DOHH2 (cell line): ENCODE data around the gene DRG2.

Experiments used
- H3F3A ChIP-seq: fragments of 200-600 bp; sonication (generic), shearing (Covaris generic); 2 replicates; pipeline ENCODE4 v1.6.0; 2016; ENCODE audit warnings: antibody characterized with exemption, mild to moderate bottlenecking; ENCODE audit not compliant: control insufficient read depth, insufficient read depth
- H3K27ac ChIP-seq: fragments of 200-600 bp; sonication (generic); 2 replicates; pipeline ENCODE4 v1.5.1; 2014; ENCODE audit warnings: low read depth, mild to moderate bottlenecking, low read length, moderate library complexity
- H3K27me3 ChIP-seq: fragments of 200-600 bp; sonication (generic); 2 replicates; pipeline ENCODE4 v1.6.1; 2014; ENCODE audit warnings: mild to moderate bottlenecking, low read length, mixed read lengths; ENCODE audit not compliant: control insufficient read depth
- H3K36me3 ChIP-seq: fragments of 200-600 bp; sonication (generic); 2 replicates; pipeline ENCODE4 v1.6.1; 2014; ENCODE audit warnings: mild to moderate bottlenecking, low read length, moderate library complexity, mixed read lengths; ENCODE audit not compliant: control insufficient read depth
- H3K4me1 ChIP-seq: fragments of 200-600 bp; sonication (generic); 2 replicates; pipeline ENCODE4 v1.6.1; 2014; ENCODE audit warnings: mild to moderate bottlenecking, low read length, mixed read lengths; ENCODE audit not compliant: control insufficient read depth
- H3K4me2 ChIP-seq: fragments of 200-600 bp; sonication (generic); 2 replicates; pipeline ENCODE4 v1.6.0; 2014; ENCODE audit warnings: mild to moderate bottlenecking, low read length, moderate library complexity
- H3K4me3 ChIP-seq: fragments of 200-600 bp; sonication (generic); 2 replicates; pipeline ENCODE4 v1.5.1; 2014; ENCODE audit warnings: mild to moderate bottlenecking, low read length, mixed read lengths
- H3K79me2 ChIP-seq: fragments of 200-600 bp; sonication (generic); 2 replicates; pipeline ENCODE4 v1.6.1; 2014; ENCODE audit warnings: mild to moderate bottlenecking, low read length, mixed read lengths; ENCODE audit not compliant: control insufficient read depth
- H3K9me2 ChIP-seq: fragments of 200-600 bp; sonication (generic); replicated peaks from 2 replicates; pipeline ENCODE4 v1.6.1; 2014; ENCODE audit warnings: mild to moderate bottlenecking, low read length, mixed read lengths; ENCODE audit not compliant: control insufficient read depth
- H3K9me3 ChIP-seq: fragments of 200-600 bp; sonication (generic); 2 replicates; pipeline ENCODE4 v1.6.1; 2014; ENCODE audit warnings: antibody characterized with exemption, low read length, mixed read lengths; ENCODE audit not compliant: control insufficient read depth, insufficient read depth
- H4K20me1 ChIP-seq: fragments of 200-600 bp; sonication (generic); 2 replicates; pipeline ENCODE4 v1.6.0; 2014; ENCODE audit warnings: low read depth, mild to moderate bottlenecking, antibody characterized with exemption, low read length, moderate library complexity; ENCODE audit not compliant: control insufficient read depth, insufficient read depth
- CTCF ChIP-seq: fragments of 200-600 bp; sonication (generic); IDR thresholded peaks from one replicate; pipeline ENCODE4 v1.5.1; 2014; ENCODE audit warnings: antibody characterized with exemption, mild to moderate bottlenecking, low read depth, low read length; ENCODE audit not compliant: poor library complexity, severe bottlenecking
- EZH2phosphoT487 ChIP-seq: fragments of 200-600 bp; sonication (generic); IDR thresholded peaks from 2 replicates; pipeline ENCODE4 v1.6.1; 2017; ENCODE audit warnings: borderline replicate concordance, mild to moderate bottlenecking, antibody characterized with exemption, low read length, moderate library complexity, mixed read lengths

The DRG2 gene

GRCh38 chr17:18119938-18120337 is 32.2 kb downstream of the DRG2 start:
- H3K27me3 ChIP-seq, result no peaks in the 10 kb centered on the region
- H3K9me3 ChIP-seq, result no peaks in the 10 kb centered on the region; the same call in 1 of the 2 replicates
- H4K20me1 ChIP-seq, result no peaks in the 10 kb centered on the region
- H3K36me3 ChIP-seq, result no peaks in the 10 kb centered on the region
- TF ChIP-seq CTCF, result no peak
- no peak for TF ChIP-seq EZH2phosphoT487
- H3K4me2 ChIP-seq, result no peak overlapping the region
- no peaks in the 10 kb centered on the region for H3K79me2 ChIP-seq
- no peaks in the 10 kb centered on the region for H3K4me1 ChIP-seq
- H3F3A ChIP-seq, result no peaks in the 10 kb centered on the region
- H3K27ac ChIP-seq, result no peak overlapping the region
- no peak overlapping the region for H3K4me3 ChIP-seq
- no peaks in the 10 kb centered on the region for H3K9me2 ChIP-seq

- H3K27me3 ChIP-seq, result no peaks in the 10 kb centered on the region
- H3K4me2 ChIP-seq, result no peak overlapping the region
- no peaks in the 10 kb centered on the region for H4K20me1 ChIP-seq
- no peaks in the 10 kb centered on the region for H3K9me2 ChIP-seq
- no peaks in the 10 kb centered on the region; the same call in 1 of the 2 replicates for H3K9me3 ChIP-seq
- TF ChIP-seq CTCF (no peak), EZH2phosphoT487 (no peak)
- H3F3A ChIP-seq, result no peaks in the 10 kb centered on the region
- H3K36me3 ChIP-seq, result no peaks in the 10 kb centered on the region
- no peaks in the 10 kb centered on the region for H3K79me2 ChIP-seq
- no peak overlapping the region for H3K4me3 ChIP-seq
- H3K27ac ChIP-seq, result no peak overlapping the region
- no peaks in the 10 kb centered on the region for H3K4me1 ChIP-seq
Measured at GRCh38 chr17:18120461-18121017, 32.8 kb downstream of the DRG2 start.

GRCh38 chr17:18121144-18121910 is 33.6 kb downstream of the DRG2 start:
- TF ChIP-seq CTCF (no peak), EZH2phosphoT487 (no peak)

More at GRCh38 chr17:18121144-18121910, 33.6 kb downstream of the DRG2 start:
- Histone ChIP-seq H3K9me2 (no peaks in the 10 kb centered on the region), H3K79me2 (no peaks in the 10 kb centered on the region), H3K4me3 (no peak overlapping the region), H3K27ac (no peak overlapping the region), H3F3A (no peaks in the 10 kb centered on the region), H3K36me3 (no peaks in the 10 kb centered on the region), H3K4me1 (no peaks in the 10 kb centered on the region), H3K27me3 (no peaks in the 10 kb centered on the region), H3K4me2 (no peak overlapping the region), H4K20me1 (no peaks in the 10 kb centered on the region), H3K9me3 (no peaks in the 10 kb centered on the region; the same call in 1 of the 2 replicates)
